ENCODE measurements around the gene CDCA8. TPM values are rescaled to one million over a fixed set of nuclear protein-coding genes. Genes with fewer than 3 reads are reported as not detected.

CDCA8 gene
- total RNA-seq: 1.3 and 6.8 TPM in 2 replicates

DNA sequence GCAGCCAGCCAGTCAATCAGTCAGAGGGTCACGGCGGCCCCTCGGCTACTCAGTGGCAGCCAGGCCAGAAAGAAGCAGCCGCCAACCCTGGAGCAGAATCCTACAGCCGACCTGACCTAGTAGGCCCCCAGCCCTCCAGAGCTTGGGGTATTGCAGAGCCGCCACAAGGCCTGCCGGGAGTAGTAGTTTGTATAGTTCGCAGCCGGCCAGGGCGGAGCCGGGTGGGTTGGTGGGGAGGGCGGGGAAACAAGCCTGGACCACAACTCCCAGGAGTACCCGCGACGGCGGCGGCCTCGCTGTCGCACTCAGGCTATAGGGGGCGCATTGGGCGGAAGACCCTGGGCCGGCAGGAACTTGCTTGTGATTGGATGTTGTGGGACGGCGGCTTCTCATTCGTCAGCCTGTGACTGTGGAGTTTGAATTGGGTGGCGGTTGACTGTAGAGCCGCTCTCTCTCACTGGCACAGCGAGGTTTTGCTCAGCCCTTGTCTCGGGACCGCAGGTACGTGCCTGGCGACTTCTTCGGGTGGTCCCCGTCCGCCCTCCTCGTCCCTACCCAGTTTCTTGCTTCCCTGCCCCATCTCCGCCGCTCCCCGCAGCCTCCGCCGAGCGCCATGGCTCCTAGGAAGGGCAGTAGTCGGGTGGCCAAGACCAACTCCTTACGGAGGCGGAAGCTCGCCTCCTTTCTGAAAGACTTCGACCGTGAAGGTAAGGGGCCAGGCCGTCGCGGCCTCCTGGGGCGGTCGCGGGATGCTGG lies at the start of gene CDCA8:
TSS of gene CDCA8 (plus strand) at position 439 of the 756 bp plus-strand sequence. CDS start at position 614, 175 bp downstream.
- DNase-seq (ENCODE audit: low read depth): peak; percentile 94

DNA sequence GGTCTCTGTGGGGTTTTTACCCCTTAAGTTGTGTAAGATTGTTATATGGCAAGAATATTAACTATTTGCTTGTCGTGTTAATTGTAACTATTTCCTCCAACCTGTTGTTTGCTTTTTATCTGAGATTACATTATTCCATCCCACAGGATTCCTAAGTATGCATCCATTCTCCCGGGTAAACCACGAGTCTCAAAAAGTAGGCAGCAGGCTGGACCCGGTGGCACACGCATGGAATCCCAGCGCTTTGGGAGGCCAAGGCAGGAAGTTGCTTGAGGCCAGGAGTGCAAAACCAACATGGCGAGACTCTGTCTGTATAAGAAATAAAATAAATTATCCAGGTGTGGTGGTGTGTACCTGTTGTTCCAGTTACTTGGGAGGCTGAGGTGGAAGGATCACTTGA lies 45.0 kb upstream of the CDCA8 start:
- no peak for DNase-seq (ENCODE audit: low read depth)

DNA sequence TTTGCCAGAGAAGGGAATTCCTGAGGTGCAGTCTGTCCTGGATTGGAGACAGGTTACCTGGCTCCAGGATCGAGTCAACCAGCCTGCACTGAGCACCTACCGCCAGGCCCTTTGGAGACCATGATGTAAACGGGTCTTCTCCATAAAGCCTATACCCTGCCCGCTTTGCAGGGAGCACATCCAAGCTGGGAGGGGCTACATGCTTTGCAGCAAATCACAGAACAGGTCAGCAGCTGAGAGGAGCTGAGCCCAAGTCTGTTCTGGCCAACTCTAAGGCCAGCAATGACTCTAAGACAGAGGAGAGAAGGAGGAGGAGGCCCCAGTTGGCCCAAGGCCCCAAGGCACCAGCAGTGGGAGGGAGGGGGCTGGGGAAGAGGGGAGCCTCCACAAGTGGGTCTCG lies 42.1 kb upstream of the CDCA8 start:
- no peak for DNase-seq (ENCODE audit: low read depth)

DNA sequence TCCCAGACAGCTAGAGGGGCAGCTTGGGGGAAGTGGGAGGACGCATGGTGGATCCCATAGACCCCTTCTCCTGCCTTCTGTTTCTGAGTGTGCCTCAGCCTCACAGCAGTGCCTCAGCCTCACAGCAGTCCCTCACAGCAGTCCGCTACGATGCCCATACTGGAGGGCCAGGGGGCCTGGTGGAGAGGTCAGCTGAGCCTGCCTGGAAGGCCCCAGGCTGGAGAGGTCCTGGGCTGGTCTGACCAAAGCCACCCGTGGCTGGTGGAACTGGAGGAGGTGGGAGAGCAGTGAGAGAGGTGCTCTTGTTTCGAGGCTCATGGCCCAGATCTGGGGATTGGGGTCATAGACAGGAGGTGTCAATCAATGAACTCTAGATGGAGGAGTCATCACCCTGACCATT lies 41.6 kb upstream of the CDCA8 start:
- DNase-seq (ENCODE audit: low read depth): no peak

DNA sequence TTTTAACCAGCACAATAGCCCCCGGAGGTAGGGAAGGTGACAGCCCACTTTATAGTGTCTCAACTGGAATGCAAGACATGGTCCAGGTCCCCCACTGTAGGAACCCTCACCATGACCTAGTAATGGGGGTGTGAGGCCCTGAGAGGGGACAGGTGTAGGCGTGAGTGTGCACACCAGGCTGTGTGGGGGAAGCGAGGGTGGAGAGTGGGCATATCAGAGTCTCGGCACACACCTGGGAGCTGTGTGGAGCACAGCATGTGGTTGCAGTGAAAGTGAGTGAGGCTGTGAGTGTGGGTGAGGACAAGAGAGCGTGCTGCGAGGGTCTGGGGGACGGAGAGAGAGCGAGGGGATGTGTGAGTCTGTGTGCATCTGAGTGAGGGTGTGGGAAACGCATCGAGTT lies 40.5 kb upstream of the CDCA8 start:
- no peak for DNase-seq (ENCODE audit: low read depth)

DNA sequence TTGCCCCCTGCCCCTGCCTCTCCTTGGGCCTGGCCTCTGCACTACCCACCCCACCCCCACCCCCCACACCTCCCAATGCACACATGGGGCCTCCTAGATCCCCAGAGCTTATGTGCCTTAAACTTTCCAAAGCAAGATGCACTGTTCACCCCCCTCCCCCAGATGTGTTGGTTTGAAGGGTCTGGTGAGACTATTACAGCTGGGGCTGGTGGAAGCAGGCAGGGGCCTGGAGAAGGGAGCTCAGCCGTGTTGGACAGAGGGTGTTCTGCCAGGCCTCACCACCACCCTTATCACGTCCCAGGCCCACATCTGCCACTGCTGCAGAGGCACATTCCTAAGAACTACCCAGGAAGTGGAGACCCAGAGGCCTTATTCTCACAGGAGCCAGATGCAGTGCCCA lies 39.3 kb upstream of the CDCA8 start:
- DNase-seq (ENCODE audit: low read depth): no peak

DNA sequence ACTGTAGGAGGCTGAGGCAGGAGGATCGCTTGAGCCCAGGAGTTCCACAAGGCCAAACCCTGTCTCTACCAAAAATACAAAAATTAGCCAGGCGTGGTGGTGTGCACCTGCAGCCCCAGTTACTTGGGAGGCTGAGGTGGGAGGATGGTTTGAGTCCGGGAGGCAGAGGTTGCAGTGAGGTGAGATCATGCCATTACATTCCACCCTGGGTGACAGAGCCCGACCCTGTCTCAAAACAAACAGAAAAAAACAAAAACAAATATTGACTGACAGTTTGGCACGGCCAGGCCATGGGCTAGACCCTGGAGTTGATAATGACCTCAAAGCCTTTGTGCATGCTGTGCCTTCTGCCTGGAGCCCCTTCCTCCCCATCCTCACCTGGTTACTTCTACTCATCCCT lies 38.4 kb upstream of the CDCA8 start:
- no peak for DNase-seq (ENCODE audit: low read depth)

DNA sequence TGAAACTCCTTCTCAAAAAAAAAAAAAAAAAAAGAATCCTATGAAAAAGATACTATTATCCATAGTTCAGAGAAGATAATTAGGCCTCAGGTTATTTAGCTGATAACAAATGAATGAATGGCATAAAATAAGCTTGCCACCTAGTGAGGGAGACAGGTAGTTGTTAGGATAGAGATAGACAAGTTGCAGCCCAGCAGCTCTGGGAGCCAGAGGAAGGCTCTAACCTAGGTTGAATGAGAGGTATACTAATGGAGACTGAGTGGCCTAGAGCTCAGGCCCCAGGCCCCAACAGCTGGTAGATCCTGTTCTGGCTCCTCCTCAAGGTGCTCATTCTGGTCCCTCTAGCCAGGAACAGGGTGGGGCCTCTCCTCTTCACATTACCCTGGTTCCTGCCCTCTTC lies 37.0 kb upstream of the CDCA8 start:
- DNase-seq (ENCODE audit: low read depth): no peak

GRCh38 chr1:37656026-37656425 lies 36.3 kb upstream of the CDCA8 start:
- DNase-seq (ENCODE audit: low read depth): no peak

- no peak for DNase-seq (ENCODE audit: low read depth)
Observed at GRCh38 chr1:37656881-37657280, 35.4 kb upstream of the CDCA8 start.

DNA sequence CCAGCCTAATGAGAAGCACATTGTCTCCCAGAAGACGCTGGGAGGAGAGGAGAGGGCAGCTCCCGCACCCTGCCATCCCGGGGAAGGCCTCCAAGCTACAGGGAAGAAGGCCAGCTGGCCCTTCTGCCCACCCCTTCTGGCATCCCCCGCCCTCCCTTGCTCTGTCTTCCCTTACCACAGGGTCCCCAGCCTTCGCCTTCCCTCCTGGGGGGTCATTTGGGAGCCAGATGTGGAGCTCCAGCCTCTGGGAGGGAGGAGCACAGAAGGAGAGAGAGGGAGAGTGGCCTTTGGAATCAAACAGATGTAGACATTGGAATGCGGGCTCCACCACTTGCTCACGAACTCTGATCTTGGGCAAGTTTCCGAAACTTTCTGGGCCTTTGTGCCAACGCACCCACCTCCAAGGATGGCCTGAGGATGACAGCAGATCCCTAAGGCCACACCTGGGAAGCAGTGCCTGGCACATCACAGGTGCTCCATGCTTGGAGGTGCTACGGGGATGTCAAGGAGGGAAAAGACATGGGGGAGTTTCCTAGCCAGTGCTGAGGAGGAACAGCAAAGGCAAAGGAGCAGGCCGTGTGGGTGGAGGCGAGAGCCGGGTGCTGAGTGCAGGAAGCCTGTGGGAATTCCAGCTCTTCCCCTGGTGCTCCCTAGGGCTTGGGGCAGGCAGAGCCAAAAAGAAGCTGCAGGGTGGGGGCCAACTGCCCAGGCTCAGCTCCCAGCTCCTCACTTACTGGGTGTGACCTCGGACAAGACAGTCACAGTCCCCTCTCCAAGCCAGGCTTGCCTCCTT lies 34.5 kb upstream of the CDCA8 start:
- no peak for DNase-seq (ENCODE audit: low read depth)

GRCh38 chr1:37658486-37658885 lies 33.8 kb upstream of the CDCA8 start:
- DNase-seq (ENCODE audit: low read depth): no peak

GRCh38 chr1:37660664-37661063 lies 31.7 kb upstream of the CDCA8 start:
- DNase-seq (ENCODE audit: low read depth): no peak

- no peak for DNase-seq (ENCODE audit: low read depth)
Observed at GRCh38 chr1:37661401-37661800, 30.9 kb upstream of the CDCA8 start.

DNA sequence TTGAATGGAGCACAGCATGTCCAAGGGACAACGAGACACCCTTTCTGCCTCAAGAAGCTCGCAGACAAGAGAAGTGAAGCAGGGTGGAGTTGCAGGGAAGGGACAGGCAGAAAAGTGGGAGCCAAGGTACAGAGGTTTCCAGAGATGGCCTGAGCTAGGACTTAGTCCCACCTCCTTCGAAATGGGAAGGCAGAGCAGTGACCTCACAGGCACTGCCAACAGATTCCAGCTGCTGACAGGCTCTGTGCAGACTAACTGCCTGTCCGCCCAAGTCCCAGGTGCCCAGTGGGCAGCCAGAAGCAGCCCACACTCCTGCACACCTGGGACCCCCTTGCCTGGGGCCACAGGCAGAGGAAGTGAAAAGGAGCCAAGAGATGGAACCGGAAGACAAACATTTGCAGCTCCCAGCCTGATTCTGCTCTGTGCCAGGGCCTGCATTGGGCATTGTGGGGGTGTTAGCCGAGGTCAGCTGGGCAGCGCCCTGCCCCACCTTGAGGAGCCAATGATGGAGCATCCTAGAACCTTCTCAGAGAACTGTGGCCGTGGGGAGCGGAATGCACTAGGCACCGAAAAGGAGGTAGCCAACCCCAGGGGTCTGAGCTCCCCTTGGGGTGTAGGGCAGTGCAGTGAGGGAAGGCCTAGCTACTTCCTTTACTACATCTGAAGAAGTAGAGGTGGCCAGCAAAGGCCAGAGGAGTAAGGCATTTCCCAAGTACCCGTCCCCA lies 30.1 kb upstream of the CDCA8 start:
- no peak for DNase-seq (ENCODE audit: low read depth)

- no peak for DNase-seq (ENCODE audit: low read depth)
Observed at GRCh38 chr1:37663426-37664000, 28.8 kb upstream of the CDCA8 start.

DNA sequence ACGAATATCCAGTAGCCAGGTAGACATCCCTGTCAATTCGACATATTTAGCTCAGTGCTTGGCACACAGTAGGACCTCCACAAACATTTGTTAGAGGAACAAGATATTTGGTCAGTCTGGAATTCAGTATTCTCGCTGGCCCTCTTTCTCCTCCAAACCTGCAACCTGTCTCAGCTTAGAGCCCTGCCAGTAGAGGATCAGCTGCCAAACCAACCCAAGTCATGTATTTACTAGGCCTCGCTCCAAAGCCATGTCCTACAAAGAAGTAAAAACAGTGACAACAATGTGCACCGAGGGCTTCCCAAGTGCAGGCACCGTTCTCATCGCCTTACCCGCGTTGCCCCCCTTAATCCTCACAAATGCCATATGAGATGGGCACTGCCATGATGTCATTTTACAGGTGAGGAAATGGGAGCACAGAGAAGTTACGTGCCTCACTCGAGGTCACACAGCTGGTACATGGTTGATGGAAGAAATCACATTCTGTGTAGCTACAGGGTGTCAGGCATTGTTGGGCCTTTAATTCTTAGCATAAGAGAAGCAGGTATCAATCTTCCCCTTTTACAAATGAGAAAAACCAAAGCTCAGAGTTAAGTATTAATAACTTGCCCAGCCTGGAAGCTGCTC lies 26.0 kb upstream of the CDCA8 start:
- DNase-seq (ENCODE audit: low read depth): no peak

GRCh38 chr1:37667023-37667671 lies 25.2 kb upstream of the CDCA8 start:
- no peak for DNase-seq (ENCODE audit: low read depth)

GRCh38 chr1:37670133-37670532 lies 22.2 kb upstream of the CDCA8 start:
- DNase-seq (ENCODE audit: low read depth): no peak

GRCh38 chr1:37671261-37671660 lies 21.1 kb upstream of the CDCA8 start:
- no peak for DNase-seq (ENCODE audit: low read depth)

GRCh38 chr1:37672136-37672870 lies 20.0 kb upstream of the CDCA8 start:
- no peak for DNase-seq (ENCODE audit: low read depth)

Data from renal cortical epithelial cell (primary cell).